H9 (cell line): Measurements from ENCODE around the gene NUP160. TPM values are rescaled to one million over a fixed set of nuclear protein-coding genes. Genes with fewer than 3 reads are reported as not detected.
"Not testable (repeated sequence)": the region's sequence is repeated elsewhere in the genome, so short reads cannot be mapped to it uniquely, and the experiment has no call there.

ENCODE experiments used
- DNase-seq: peaks from one replicate; pipeline ENCODE4 v3.0.0-alpha.2; 2017
- H2AFZ ChIP-seq: one replicate; pipeline ENCODE4 v1.6.1; 2013; ENCODE audit warnings: mild to moderate bottlenecking, low read length, control low read depth, moderate library complexity
- H2AK5ac ChIP-seq: 2 replicates; pipeline ENCODE4 v1.6.1; 2013; ENCODE audit warnings: low read length, control low read depth, mixed read lengths; ENCODE audit not compliant: insufficient read length
- H2BK120ac ChIP-seq: one replicate; pipeline ENCODE4 v1.6.1; 2013; ENCODE audit warnings: low read depth, mild to moderate bottlenecking, low read length, control low read depth, inconsistent platforms; ENCODE audit not compliant: poor library complexity, severe bottlenecking
- H2BK12ac ChIP-seq: 2 replicates; pipeline ENCODE4 v1.6.1; 2013; ENCODE audit warnings: low read length, control low read depth, mixed read lengths, low read depth; ENCODE audit not compliant: insufficient read length
- H2BK15ac ChIP-seq: 2 replicates; pipeline ENCODE4 v1.6.1; 2013; ENCODE audit warnings: low read depth, low read length, control low read depth
- H2BK20ac ChIP-seq: one replicate; pipeline ENCODE4 v1.6.1; 2013; ENCODE audit warnings: low read depth, mild to moderate bottlenecking, low read length, control low read depth, inconsistent platforms; ENCODE audit not compliant: poor library complexity, severe bottlenecking
- H2BK5ac ChIP-seq: 2 replicates; pipeline ENCODE4 v1.6.1; 2013; ENCODE audit warnings: low read length, control low read depth, mixed read lengths; ENCODE audit not compliant: insufficient read length
- H3K14ac ChIP-seq: 2 replicates; pipeline ENCODE4 v1.6.1; 2013; ENCODE audit warnings: low read length, control low read depth; ENCODE audit not compliant: insufficient read depth
- H3K18ac ChIP-seq: 2 replicates; pipeline ENCODE4 v1.6.1; 2013; ENCODE audit warnings: low read depth, mild to moderate bottlenecking, mixed read lengths, low read length, control low read depth; ENCODE audit not compliant: insufficient read length
- H3K23ac ChIP-seq: 2 replicates; pipeline ENCODE4 v1.6.1; 2013; ENCODE audit warnings: low read length, control low read depth, mixed read lengths, low read depth; ENCODE audit not compliant: insufficient read length
- H3K23me2 ChIP-seq: 2 replicates; pipeline ENCODE4 v1.6.1; 2013; ENCODE audit warnings: low read depth, mild to moderate bottlenecking, mixed read lengths, low read length, control low read depth; ENCODE audit not compliant: insufficient read length, poor library complexity, severe bottlenecking
- H3K27ac ChIP-seq: 2 replicates; pipeline ENCODE4 v1.5.1; 2013; ENCODE audit warnings: low read length, control low read depth, mixed read lengths, low read depth; ENCODE audit not compliant: insufficient read length
- H3K27me3 ChIP-seq: 2 replicates; pipeline ENCODE4 v1.6.1; 2013; ENCODE audit warnings: low read length, control low read depth, inconsistent platforms; ENCODE audit not compliant: insufficient read depth
- H3K4ac ChIP-seq: 2 replicates; pipeline ENCODE4 v1.6.1; 2013; ENCODE audit warnings: low read depth, mild to moderate bottlenecking, control low read depth, inconsistent platforms, low read length, moderate library complexity
- H3K4me1 ChIP-seq: 2 replicates; pipeline ENCODE4 v1.6.1; 2013; ENCODE audit warnings: low read length, control low read depth, inconsistent platforms; ENCODE audit not compliant: insufficient read depth
- H3K4me2 ChIP-seq: 2 replicates; pipeline ENCODE4 v1.6.1; 2013; ENCODE audit warnings: low read length, control low read depth, mixed read lengths; ENCODE audit not compliant: insufficient read length, insufficient read depth
- H3K56ac ChIP-seq: 2 replicates; pipeline ENCODE4 v1.6.1; 2013; ENCODE audit warnings: low read depth, mild to moderate bottlenecking, mixed read lengths, low read length, control low read depth; ENCODE audit not compliant: insufficient read length
- H3K79me1 ChIP-seq: 2 replicates; pipeline ENCODE4 v1.6.1; 2013; ENCODE audit warnings: low read depth, mild to moderate bottlenecking, moderate library complexity, low read length, control low read depth, inconsistent platforms; ENCODE audit not compliant: insufficient read depth, poor library complexity, severe bottlenecking
- H3K79me2 ChIP-seq: 2 replicates; pipeline ENCODE4 v1.6.1; 2013; ENCODE audit warnings: low read length, control low read depth, inconsistent platforms; ENCODE audit not compliant: insufficient read depth
- H3K9ac ChIP-seq: 2 replicates; pipeline ENCODE4 v1.6.1; 2013; ENCODE audit warnings: low read length, control low read depth, mixed read lengths; ENCODE audit not compliant: insufficient read length; ENCODE audit errors: extremely low read depth
- H3K9me3 ChIP-seq: one replicate; pipeline ENCODE4 v1.6.1; 2013; ENCODE audit warnings: low read depth, low read length, inconsistent platforms; ENCODE audit not compliant: control insufficient read depth
- H3T11ph ChIP-seq: one replicate; pipeline ENCODE4 v1.6.1; 2013; ENCODE audit warnings: mild to moderate bottlenecking, low read length, control low read depth, inconsistent platforms
- H4K20me1 ChIP-seq: one replicate; pipeline ENCODE4 v1.6.1; 2013; ENCODE audit not compliant: control insufficient read depth, insufficient read length, insufficient read depth
- H4K5ac ChIP-seq: 2 replicates; pipeline ENCODE4 v1.6.1; 2013; ENCODE audit warnings: low read depth, mild to moderate bottlenecking, mixed read lengths, low read length, control low read depth; ENCODE audit not compliant: insufficient read length
- H4K8ac ChIP-seq: replicated peaks from 2 replicates; pipeline ENCODE4 v1.6.1; 2013; ENCODE audit warnings: low read length, control low read depth, mixed read lengths, low read depth; ENCODE audit not compliant: insufficient read length
- H4K91ac ChIP-seq: 2 replicates; pipeline ENCODE4 v1.6.1; 2013; ENCODE audit warnings: low read depth, mild to moderate bottlenecking, moderate library complexity, mixed read lengths, low read length, control low read depth; ENCODE audit not compliant: insufficient read length
- H3K27ac Mint-ChIP-seq, 3 experiments: 2 replicates in 2 of 3; 3 replicates in 1 of 3; pipeline ENCODE4 v1.8.0; 2020 to 2021; ENCODE audit warnings: mixed read lengths in 3 of 3, mild to moderate bottlenecking in 1 of 3, moderate library complexity in 1 of 3
- H3K27me3 Mint-ChIP-seq: 2 replicates; pipeline ENCODE4 v1.8.0; 2021; ENCODE audit warnings: low read depth, mild to moderate bottlenecking, moderate library complexity, mixed read lengths
- H3K36me3 Mint-ChIP-seq, 3 experiments: 2 replicates in 2 of 3; 3 replicates in 1 of 3; pipeline ENCODE4 v1.8.0; 2020 to 2021; ENCODE audit warnings: low read depth in 3 of 3, mixed read lengths in 3 of 3; ENCODE audit not compliant: insufficient read depth in 1 of 3
- H3K4me1 Mint-ChIP-seq, 2 experiments: 2 replicates each; pipeline ENCODE4 v1.8.0; 2020; ENCODE audit warnings: mixed read lengths in 2 of 2
- H3K4me3 Mint-ChIP-seq, 2 experiments: 2 replicates in 1 of 2; 3 replicates in 1 of 2; pipeline ENCODE4 v1.8.0; 2020 to 2021; ENCODE audit warnings: mild to moderate bottlenecking in 2 of 2, mixed read lengths in 2 of 2, moderate library complexity in 1 of 2
- H3K9me3 Mint-ChIP-seq, 2 experiments: 2 replicates in 1 of 2; 3 replicates in 1 of 2; pipeline ENCODE4 v1.8.0; 2020; ENCODE audit warnings: mild to moderate bottlenecking in 2 of 2, mixed read lengths in 2 of 2, moderate library complexity in 1 of 2
- WGBS: extraction: QIAGEN DNeasy Blood & Tissue Kit; methylation state at CpG from one replicate; pipeline ENCODE4 v1.1.7; 2013; ENCODE audit warnings: missing lambda C conversion rate, low lambda C conversion rate, mixed read lengths; ENCODE audit not compliant: insufficient read length; ENCODE audit errors: extremely low coverage; 5-methylcytosine and 5-hydroxymethylcytosine counted together
- total RNA-seq: library from RNA; stranded (reverse); gene quantifications from 2 replicates; pipeline ENCODE4 v1.2.1, GENCODE V29; 2021
- TF ChIP-seq, protein P1 (sequence below): fragments of 200-600 bp; sonication (generic); conservative IDR thresholded peaks from 3 replicates; pipeline ENCODE4 v1.8.0; 2021; ENCODE audit warnings: antibody characterized with exemption, mild to moderate bottlenecking

Gene NUP160
- total RNA-seq, 1 experiment from 2014 or later, result 86.1 TPM

- Histone ChIP-seq H3K27me3 (no peaks in the 10 kb centered on the region), H2BK12ac (no peak overlapping the region), H2BK20ac (no peak overlapping the region), H3K18ac (no peak overlapping the region), H3K23me2 (no peaks in the 10 kb centered on the region), H3T11ph (no peak overlapping the region), H3K79me2 (peaks cover 2% of the 10 kb centered on the region; the same call in 1 of the 2 replicates), H3K27ac (no peak overlapping the region), H4K8ac (no peak overlapping the region), H2AFZ (no peak overlapping the region), H3K9me3 (no peaks in the 10 kb centered on the region), H4K91ac (no peak overlapping the region), H3K4me1 (no peaks in the 10 kb centered on the region), H3K14ac (no peak overlapping the region), H3K4me2 (no peak overlapping the region), H2BK5ac (no peak overlapping the region), H4K5ac (no peak overlapping the region), H2AK5ac (no peak overlapping the region), H3K56ac (no peak overlapping the region), H3K9ac (no peak overlapping the region), H3K4ac (no peak overlapping the region), H4K20me1 (no peaks in the 10 kb centered on the region), H3K23ac (no peak overlapping the region), H2BK15ac (no peak overlapping the region), H2BK120ac (no peak overlapping the region), H3K79me1 (peaks cover 8% of the 10 kb centered on the region)
- H3K27me3 Mint-ChIP-seq, result no peaks in the 10 kb centered on the region
- no CpG with 5 or more reads among the region's 1 CpG for WGBS
- no peak overlapping the region; a peak in 1 of 5 replicates for H3K4me3 Mint-ChIP-seq
- DNase-seq, result no peak
- H3K9me3 Mint-ChIP-seq, result no peaks in the 10 kb centered on the region
- H3K27ac Mint-ChIP-seq, result 0 out of 7 replicates have a peak overlapping the region, but pooled peaks of 1 of the 3 experiments have one; percentile 44
- H3K36me3 Mint-ChIP-seq, result peaks cover 44 to 75% (median 48%) of the 10 kb centered on the region in 3 experiments
- H3K4me1 Mint-ChIP-seq, result 0 out of 4 replicates have a peak, but pooled peaks cover 0 to 5% of the 10 kb centered on the region in 2 experiments
- TF ChIP-seq, protein P1, sequence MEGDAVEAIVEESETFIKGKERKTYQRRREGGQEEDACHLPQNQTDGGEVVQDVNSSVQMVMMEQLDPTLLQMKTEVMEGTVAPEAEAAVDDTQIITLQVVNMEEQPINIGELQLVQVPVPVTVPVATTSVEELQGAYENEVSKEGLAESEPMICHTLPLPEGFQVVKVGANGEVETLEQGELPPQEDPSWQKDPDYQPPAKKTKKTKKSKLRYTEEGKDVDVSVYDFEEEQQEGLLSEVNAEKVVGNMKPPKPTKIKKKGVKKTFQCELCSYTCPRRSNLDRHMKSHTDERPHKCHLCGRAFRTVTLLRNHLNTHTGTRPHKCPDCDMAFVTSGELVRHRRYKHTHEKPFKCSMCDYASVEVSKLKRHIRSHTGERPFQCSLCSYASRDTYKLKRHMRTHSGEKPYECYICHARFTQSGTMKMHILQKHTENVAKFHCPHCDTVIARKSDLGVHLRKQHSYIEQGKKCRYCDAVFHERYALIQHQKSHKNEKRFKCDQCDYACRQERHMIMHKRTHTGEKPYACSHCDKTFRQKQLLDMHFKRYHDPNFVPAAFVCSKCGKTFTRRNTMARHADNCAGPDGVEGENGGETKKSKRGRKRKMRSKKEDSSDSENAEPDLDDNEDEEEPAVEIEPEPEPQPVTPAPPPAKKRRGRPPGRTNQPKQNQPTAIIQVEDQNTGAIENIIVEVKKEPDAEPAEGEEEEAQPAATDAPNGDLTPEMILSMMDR, result no peak
Observed at GRCh38 chr11:47828284-47828683, 19.9 kb downstream of the NUP160 start.

DNA sequence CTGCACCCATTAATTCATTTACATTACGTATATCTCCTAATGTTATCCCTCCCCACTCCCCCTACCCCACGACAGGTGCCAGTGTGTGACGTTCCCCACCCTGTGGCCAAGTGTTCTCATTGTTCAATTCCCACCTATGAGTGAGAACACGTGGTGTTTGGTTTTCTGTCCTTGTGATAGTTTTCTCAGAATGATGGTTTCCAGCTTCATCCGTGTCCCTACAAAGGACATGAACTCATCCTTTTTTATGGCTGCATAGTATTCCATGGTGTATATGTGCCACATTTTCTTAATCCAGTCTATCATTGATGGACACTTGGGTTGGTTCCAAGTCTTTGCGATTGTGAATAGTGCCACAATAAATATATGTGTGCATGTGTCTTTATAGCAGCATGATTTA, 25.5 kb downstream of the NUP160 start:
- H4K5ac ChIP-seq, H2AFZ ChIP-seq, H3K79me2 ChIP-seq, H2BK12ac ChIP-seq, H3K4me3 Mint-ChIP-seq, H2BK20ac ChIP-seq, H2AK5ac ChIP-seq, H3K18ac ChIP-seq, H3K27ac Mint-ChIP-seq, H3K9me3 ChIP-seq, H2BK15ac ChIP-seq, H3K4ac ChIP-seq, H4K91ac ChIP-seq, H3K27me3 ChIP-seq, H2BK120ac ChIP-seq, H3K14ac ChIP-seq, H3K56ac ChIP-seq, H4K8ac ChIP-seq, H3K27ac ChIP-seq, H3T11ph ChIP-seq, H3K9ac ChIP-seq, H3K23ac ChIP-seq, H4K20me1 ChIP-seq, H2BK5ac ChIP-seq, H3K27me3 Mint-ChIP-seq, DNase-seq, H3K9me3 Mint-ChIP-seq, H3K23me2 ChIP-seq, H3K79me1 ChIP-seq, H3K4me1 ChIP-seq, H3K4me2 ChIP-seq, H3K4me1 Mint-ChIP-seq: not testable (repeated sequence)
- peaks cover 40 to 81% (median 58%) of the 10 kb centered on the region in 3 experiments; a peak in 6 of 7 replicates for H3K36me3 Mint-ChIP-seq
- no CpG with 5 or more reads among the region's 6 CpGs for WGBS
